HG03103 (cell line): ENCODE data around the gene MAN2B2.

Experiments used
- ATAC-seq: cut with Tn5 transposase; IDR thresholded peaks from one replicate; pipeline ENCODE4 v1.9.1; 2021; ENCODE audit warnings: low read depth; ENCODE audit not compliant: unreplicated experiment

MAN2B2 gene

GRCh38 chr4:6574747-6575502 is at the start of gene MAN2B2:
TSS of gene MAN2B2 (plus strand) at chr4:6575189. CDS start at chr4:6575211, 22 bp downstream.
- ATAC-seq, result peak; percentile 89

GRCh38 chr4:6525474-6525873 is 49.5 kb upstream of the MAN2B2 start:
- no peak for ATAC-seq

DNA sequence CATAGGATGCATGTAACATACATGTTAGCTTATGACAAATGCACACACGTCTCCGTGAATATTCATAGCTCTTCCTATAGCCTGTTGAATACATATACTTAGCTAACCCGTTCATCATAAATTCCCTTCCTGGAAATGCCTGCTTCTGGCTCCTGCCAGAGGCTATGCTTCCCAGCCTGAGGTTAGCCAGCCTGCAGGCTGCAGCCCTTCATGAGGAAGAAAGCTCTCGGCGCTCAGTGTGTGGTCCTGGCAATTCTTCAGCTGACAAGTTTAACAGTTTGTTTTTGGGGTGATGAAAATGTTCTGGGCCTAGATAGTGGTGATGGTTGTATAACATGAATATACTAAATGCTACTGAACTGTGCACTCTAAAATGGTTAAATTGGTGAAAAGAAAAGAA is 48.8 kb upstream of the MAN2B2 start:
- ATAC-seq, result no peak

- no peak for ATAC-seq
These were observed 48.3 kb upstream of the MAN2B2 start for GRCh38 chr4:6526671-6527091.

GRCh38 chr4:6527259-6527658 is 47.7 kb upstream of the MAN2B2 start:
- ATAC-seq, result no peak

- ATAC-seq, result no peak
These were observed 47.0 kb upstream of the MAN2B2 start for GRCh38 chr4:6527683-6528595.

- no peak for ATAC-seq
These were observed 46.0 kb upstream of the MAN2B2 start for GRCh38 chr4:6529021-6529420.

DNA sequence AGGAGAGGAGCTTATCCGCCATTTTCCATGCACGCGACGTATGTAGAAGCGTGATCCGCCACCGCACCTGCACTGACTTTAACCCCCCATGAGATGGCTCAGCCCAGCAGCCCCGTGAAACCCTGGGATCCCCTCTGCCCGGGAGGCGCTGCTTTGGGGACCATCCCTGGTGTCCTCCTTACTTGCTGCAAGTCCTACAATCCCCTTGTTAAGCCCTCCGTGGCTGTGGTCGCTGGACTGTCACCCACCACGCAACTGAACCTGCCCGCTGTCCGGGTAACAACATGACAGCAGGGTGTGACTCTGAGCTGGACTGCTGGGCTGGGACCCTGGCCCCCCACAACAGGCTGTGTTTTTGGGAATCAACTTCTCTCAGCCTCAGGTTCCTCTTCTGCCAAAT is 44.7 kb upstream of the MAN2B2 start:
- no peak for ATAC-seq

DNA sequence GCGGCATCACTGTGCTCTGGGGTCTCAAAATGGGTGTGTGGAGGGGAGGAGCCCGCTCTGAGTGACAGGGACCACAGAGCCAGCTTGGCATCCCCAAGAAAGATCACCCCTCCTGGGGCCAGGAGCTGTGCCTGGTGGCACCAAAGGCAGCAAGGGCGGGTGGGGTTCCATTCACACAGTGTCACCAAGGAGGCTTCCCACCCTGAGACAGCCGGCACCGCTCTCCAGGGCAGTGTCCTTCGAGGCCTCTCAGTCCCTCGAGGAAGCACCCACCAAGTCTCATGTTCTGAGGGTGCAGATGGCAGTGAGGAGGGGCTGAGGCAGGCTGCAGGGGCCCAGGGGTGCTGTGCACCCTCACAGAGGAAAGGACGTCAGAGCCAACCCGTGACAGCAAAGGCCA is 44.0 kb upstream of the MAN2B2 start:
- no peak for ATAC-seq

GRCh38 chr4:6532102-6532501 is 42.9 kb upstream of the MAN2B2 start:
- no peak for ATAC-seq

- no peak for ATAC-seq
These were observed 42.3 kb upstream of the MAN2B2 start for GRCh38 chr4:6532658-6533057.

DNA sequence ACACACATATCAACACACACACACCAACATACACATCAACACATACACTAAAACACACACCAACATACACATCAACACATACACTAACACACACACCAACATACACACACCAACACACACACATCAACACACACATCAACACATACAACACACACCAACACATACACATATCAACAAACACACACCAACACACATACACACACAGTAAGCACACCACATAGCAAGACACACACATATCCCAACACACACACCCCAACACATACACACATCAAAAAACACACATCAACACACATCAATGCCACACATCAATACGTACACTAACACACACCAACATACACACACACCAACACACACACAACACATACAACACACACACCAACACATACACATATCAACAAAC is 40.9 kb upstream of the MAN2B2 start:
- ATAC-seq, result no peak

- ATAC-seq, result no peak
These were observed 40.2 kb upstream of the MAN2B2 start for GRCh38 chr4:6534618-6535328.

DNA sequence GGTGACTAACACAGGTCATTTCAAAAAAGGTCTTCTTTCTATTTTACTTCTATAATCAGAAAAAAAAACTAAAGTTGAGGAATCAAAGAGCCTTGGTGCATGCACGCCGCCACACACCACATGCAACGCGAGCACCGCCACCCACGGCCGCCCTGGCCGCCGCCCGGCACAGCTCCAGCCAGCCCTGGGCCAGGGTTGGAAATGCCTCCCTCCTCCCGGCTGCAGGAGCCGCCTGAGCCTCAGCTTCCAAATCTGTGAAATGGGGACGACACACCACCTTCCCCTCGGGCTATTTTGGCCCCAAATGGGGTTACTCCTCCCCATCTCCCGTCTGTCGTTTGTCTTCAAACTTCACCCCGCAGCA is 39.7 kb upstream of the MAN2B2 start:
- ATAC-seq, result no peak

DNA sequence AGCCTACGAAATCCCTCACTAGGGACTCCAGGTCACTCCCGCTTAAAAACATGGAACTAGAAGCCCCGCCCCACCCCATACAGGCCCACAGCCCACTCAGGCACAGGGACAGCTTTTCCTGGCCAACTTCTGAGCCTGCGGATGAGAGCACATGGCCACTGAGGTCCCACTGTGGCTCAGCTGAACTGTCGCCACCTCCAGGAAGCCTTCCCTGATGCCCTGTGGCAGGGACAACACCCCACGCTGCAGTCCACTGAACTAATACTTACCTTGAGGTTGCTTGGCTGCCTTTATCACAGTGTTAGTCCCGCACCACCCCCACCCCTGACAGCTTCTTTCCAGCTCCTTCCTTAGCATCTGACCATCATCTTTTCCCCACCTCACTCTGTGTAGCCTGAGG is 39.3 kb upstream of the MAN2B2 start:
- no peak for ATAC-seq

GRCh38 chr4:6538111-6538510 is 36.9 kb upstream of the MAN2B2 start:
- no peak for ATAC-seq

- no peak for ATAC-seq
These were observed 36.4 kb upstream of the MAN2B2 start for GRCh38 chr4:6538575-6538974.

- no peak for ATAC-seq
These were observed 35.8 kb upstream of the MAN2B2 start for GRCh38 chr4:6539009-6539764.

GRCh38 chr4:6540879-6541278 is 34.1 kb upstream of the MAN2B2 start:
- ATAC-seq, result no peak

GRCh38 chr4:6541789-6542188 is 33.2 kb upstream of the MAN2B2 start:
- ATAC-seq, result no peak
